Measurements from ENCODE around the gene DNAAF9.

The DNAAF9 gene

DNA sequence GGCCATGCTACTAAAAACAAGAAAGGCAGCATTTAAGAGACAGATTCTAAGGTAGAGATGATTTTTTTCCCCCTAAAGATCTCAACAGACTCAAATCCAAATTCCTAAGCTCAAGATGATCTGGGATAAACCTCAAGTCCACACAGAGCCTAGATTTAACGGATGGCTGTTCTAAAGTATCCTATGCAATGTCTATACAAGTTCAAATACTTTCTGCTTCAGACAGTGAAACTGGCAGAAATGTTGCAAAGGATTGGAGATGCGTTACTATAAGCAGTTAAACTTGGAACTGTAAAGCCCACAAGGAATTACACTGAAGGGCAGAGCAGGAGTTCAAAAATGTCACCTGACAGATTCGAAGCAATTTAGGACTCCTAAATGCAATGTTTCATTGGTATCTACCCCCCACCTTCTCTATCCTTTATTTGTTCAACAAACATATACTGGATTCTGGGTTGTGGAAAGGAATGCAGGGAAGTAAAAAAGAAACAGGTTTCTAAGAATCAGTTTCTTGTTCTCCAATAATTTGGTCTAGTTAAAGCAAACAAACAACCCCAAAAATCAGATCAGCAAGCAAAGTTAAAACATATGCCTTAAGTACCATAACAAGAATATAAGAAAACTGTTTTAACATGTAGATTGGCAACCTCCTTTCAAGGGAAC, 1.6 kb downstream of the DNAAF9 start:
- Histone ChIP-seq H3K9me3 (ENCODE audit: insufficient read depth, low read depth, low read length) (no peaks in the 10 kb centered on the region), H3K79me2 (ENCODE audit: insufficient read depth, low read length) (peaks cover 59% of the 10 kb centered on the region), H3K4me3 (ENCODE audit: low read length, poor library complexity, severe bottlenecking) (peak overlapping the region; percentile 88), H4K20me1 (ENCODE audit: insufficient read depth, low read length, poor library complexity, severe bottlenecking) (peaks cover 15% of the 10 kb centered on the region), H3K9me2 (replicated peaks; ENCODE audit: low read depth, low read length) (no peaks in the 10 kb centered on the region), H3K4me2 (ENCODE audit: low read depth, low read length, poor library complexity, severe bottlenecking) (peak overlapping the region; percentile 94), H3F3A (ENCODE audit: low read depth) (0 out of 2 replicates have a peak, but pooled peaks cover 4% of the 10 kb centered on the region), H3K4me1 (ENCODE audit: insufficient read depth, low read length, poor library complexity, severe bottlenecking) (peaks cover 23% of the 10 kb centered on the region), H3K9ac (ENCODE audit: low read depth, low read length, poor library complexity, severe bottlenecking) (peak overlapping the region; percentile 90), H3K27me3 (ENCODE audit: insufficient read depth, low read length, poor library complexity, severe bottlenecking) (no peaks in the 10 kb centered on the region), H3K36me3 (ENCODE audit: insufficient read depth, low read length) (no peaks in the 10 kb centered on the region), H2AFZ (ENCODE audit: low read length) (no peak overlapping the region)
- TF ChIP-seq, protein P1, sequence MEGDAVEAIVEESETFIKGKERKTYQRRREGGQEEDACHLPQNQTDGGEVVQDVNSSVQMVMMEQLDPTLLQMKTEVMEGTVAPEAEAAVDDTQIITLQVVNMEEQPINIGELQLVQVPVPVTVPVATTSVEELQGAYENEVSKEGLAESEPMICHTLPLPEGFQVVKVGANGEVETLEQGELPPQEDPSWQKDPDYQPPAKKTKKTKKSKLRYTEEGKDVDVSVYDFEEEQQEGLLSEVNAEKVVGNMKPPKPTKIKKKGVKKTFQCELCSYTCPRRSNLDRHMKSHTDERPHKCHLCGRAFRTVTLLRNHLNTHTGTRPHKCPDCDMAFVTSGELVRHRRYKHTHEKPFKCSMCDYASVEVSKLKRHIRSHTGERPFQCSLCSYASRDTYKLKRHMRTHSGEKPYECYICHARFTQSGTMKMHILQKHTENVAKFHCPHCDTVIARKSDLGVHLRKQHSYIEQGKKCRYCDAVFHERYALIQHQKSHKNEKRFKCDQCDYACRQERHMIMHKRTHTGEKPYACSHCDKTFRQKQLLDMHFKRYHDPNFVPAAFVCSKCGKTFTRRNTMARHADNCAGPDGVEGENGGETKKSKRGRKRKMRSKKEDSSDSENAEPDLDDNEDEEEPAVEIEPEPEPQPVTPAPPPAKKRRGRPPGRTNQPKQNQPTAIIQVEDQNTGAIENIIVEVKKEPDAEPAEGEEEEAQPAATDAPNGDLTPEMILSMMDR (conservative IDR thresholded peaks at IDR 0.05; ENCODE audit: low read length): no peak
- TF ChIP-seq EZH2phosphoT487 (IDR thresholded peaks at IDR 0.05; ENCODE audit: borderline replicate concordance): no peak

DNA sequence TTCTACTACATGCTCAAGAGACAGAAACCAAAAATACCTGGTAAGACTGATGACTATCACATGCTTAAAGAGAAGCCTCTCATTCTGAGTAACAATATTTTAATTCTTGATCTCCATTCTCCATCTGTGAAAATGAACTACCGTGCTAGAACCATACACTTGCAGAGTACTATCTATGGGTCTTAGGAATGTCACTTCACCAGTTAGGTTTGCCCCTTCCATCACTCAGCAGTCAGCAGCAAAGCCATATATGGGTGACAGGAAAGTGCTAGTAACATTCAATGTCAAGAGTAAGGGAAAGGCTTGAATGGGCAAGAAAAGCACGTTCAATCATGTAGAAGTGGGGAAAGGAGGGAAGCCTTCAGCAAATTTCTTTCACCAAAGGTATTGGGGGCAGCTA, 2.3 kb downstream of the DNAAF9 start:
- Histone ChIP-seq H3K27me3 (ENCODE audit: insufficient read depth, low read length, poor library complexity, severe bottlenecking) (no peaks in the 10 kb centered on the region), H3K9me2 (replicated peaks; ENCODE audit: low read depth, low read length) (no peaks in the 10 kb centered on the region), H3K9me3 (ENCODE audit: insufficient read depth, low read depth, low read length) (no peaks in the 10 kb centered on the region), H3K36me3 (ENCODE audit: insufficient read depth, low read length) (no peaks in the 10 kb centered on the region), H3K4me1 (ENCODE audit: insufficient read depth, low read length, poor library complexity, severe bottlenecking) (peaks cover 23% of the 10 kb centered on the region), H2AFZ (ENCODE audit: low read length) (no peak overlapping the region), H3F3A (ENCODE audit: low read depth) (0 out of 2 replicates have a peak, but pooled peaks cover 4% of the 10 kb centered on the region), H3K4me2 (ENCODE audit: low read depth, low read length, poor library complexity, severe bottlenecking) (peak overlapping the region; percentile 94), H4K20me1 (ENCODE audit: insufficient read depth, low read length, poor library complexity, severe bottlenecking) (peaks cover 17% of the 10 kb centered on the region), H3K9ac (ENCODE audit: low read depth, low read length, poor library complexity, severe bottlenecking) (peak overlapping the region; percentile 90), H3K79me2 (ENCODE audit: insufficient read depth, low read length) (peaks cover 62% of the 10 kb centered on the region), H3K4me3 (ENCODE audit: low read length, poor library complexity, severe bottlenecking) (peak overlapping the region; percentile 88)
- TF ChIP-seq, protein P1 (conservative IDR thresholded peaks at IDR 0.05; ENCODE audit: low read length): no peak
- no peak for TF ChIP-seq EZH2phosphoT487 (IDR thresholded peaks at IDR 0.05; ENCODE audit: borderline replicate concordance)

DNA sequence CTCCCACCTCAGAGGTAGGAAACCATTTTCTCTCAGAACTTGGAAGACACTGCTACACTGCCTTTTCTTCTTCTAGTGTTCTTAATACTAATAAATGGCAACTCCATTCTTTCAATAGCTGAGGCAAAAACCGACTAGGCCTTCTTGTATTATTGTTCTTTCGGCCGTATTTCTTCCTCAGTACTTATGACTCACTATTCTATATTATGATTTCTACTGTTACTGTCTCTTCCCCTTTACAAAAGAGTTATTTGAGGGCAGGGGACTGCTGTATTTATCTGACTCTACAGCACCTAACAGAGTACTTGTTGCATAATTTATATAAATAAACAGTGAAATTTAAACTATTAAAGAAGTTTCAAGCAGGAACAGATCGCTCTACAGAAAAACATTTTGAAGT, 3.1 kb downstream of the DNAAF9 start:
- Histone ChIP-seq H3K4me3 (ENCODE audit: low read length, poor library complexity, severe bottlenecking) (peak overlapping the region; percentile 88), H4K20me1 (ENCODE audit: insufficient read depth, low read length, poor library complexity, severe bottlenecking) (peaks cover 21% of the 10 kb centered on the region), H3K27me3 (ENCODE audit: insufficient read depth, low read length, poor library complexity, severe bottlenecking) (no peaks in the 10 kb centered on the region), H2AFZ (ENCODE audit: low read length) (no peak overlapping the region), H3K79me2 (ENCODE audit: insufficient read depth, low read length) (peaks cover 70% of the 10 kb centered on the region), H3K36me3 (ENCODE audit: insufficient read depth, low read length) (no peaks in the 10 kb centered on the region), H3K4me2 (ENCODE audit: low read depth, low read length, poor library complexity, severe bottlenecking) (peak overlapping the region; percentile 94), H3K9ac (ENCODE audit: low read depth, low read length, poor library complexity, severe bottlenecking) (no peak overlapping the region), H3K9me3 (ENCODE audit: insufficient read depth, low read depth, low read length) (no peaks in the 10 kb centered on the region), H3K9me2 (replicated peaks; ENCODE audit: low read depth, low read length) (no peaks in the 10 kb centered on the region), H3F3A (ENCODE audit: low read depth) (0 out of 2 replicates have a peak, but pooled peaks cover 4% of the 10 kb centered on the region), H3K4me1 (ENCODE audit: insufficient read depth, low read length, poor library complexity, severe bottlenecking) (peaks cover 23% of the 10 kb centered on the region)
- TF ChIP-seq EZH2phosphoT487 (IDR thresholded peaks at IDR 0.05; ENCODE audit: borderline replicate concordance): no peak
- TF ChIP-seq, protein P1 (conservative IDR thresholded peaks at IDR 0.05; ENCODE audit: low read length): no peak

All from Loucy (cell line).